ENCODE measurements around the gene CLEC4D.
"Not testable (repeated sequence)": the region's sequence is repeated elsewhere in the genome, so short reads cannot be mapped to it uniquely, and the experiment has no call there.

CLEC4D gene

DNA sequence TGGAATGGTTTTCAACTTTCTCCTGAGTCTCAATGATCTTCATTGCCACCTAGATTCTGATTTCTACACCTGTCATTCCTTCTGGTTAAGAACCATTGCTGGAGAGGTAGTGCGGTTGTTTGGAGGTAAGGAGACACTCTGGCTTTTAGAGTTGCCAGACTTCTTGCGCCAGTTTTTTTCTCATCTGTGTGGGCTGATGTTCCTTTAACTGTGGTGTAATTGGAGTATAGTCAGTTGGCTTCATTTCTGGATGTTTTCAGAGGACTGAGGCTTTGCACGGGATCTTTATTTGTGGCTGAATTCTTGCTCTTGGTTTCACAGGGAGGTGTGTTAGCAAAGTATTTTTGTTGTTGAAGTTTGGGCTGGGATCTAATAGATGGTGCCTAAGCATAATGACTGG is 5.7 kb upstream of the CLEC4D start:
- no peak for TF ChIP-seq POLR2A (IDR thresholded peaks at IDR 0.05; ENCODE audit: low read depth, low read length)
- no peak for DNase-seq (ENCODE audit: insufficient read length, low spot score)
- no peak for FAIRE-seq

- no peak for DNase-seq (ENCODE audit: insufficient read length, low spot score)
- FAIRE-seq, result no peak
- TF ChIP-seq POLR2A (IDR thresholded peaks at IDR 0.05; ENCODE audit: low read depth, low read length), result no peak
These were observed 5.1 kb upstream of the CLEC4D start for GRCh38 chr12:8508223-8508622.

DNA sequence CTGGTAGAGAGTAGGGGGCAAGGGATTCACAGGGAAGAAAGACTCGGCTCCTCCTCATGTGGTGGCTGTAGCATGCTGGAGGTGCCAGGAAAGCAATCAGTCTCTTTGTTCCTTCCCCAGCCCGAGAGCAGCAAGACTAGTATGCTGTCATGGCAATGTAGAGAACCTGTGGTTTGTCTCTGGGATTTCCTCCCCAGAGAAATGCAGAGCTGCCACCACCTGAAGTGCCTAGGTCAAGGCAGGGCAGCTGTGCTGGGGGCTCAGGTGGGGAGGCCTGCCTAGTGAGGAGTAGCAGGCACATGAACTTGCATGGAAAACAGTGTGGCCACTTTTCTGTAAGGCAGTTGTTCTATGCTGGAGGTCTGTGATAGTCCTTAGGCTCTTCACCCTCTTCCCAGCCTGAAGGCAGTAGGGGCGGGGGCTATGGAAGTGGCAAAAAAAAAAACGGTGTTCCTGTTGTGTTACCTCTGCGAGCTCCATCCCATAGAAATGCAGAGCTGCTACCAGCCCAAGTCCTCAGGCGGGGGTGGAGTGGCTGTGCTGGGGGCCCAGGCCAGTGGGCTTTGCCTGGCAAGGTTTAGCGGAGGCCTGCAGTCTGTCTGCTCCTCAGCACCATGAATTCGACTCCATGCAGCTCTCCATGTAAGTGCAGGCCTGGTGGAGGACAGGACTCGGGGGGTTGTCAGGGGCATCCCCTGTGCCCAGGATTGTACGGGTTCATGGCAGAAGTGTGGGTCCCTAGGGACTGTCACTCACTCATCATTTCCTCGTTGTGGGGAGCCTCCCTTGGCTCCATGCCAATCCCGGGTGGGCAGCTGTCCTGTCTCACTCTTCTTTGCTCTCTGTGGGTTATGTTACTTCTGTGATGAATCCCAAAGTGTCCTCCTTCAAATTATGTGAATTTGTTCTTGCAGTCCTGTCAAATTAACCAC is 4.1 kb upstream of the CLEC4D start:
- FAIRE-seq, result no peak
- no peak for DNase-seq (ENCODE audit: insufficient read length, low spot score)
- TF ChIP-seq POLR2A (IDR thresholded peaks at IDR 0.05; ENCODE audit: low read depth, low read length), result no peak

GRCh38 chr12:8517971-8518370 is 4.7 kb downstream of the CLEC4D start:
- no peak for TF ChIP-seq POLR2A (IDR thresholded peaks at IDR 0.05; ENCODE audit: low read depth, low read length)
- no peak for DNase-seq (ENCODE audit: insufficient read length, low spot score)
- FAIRE-seq, result no peak

GRCh38 chr12:8519171-8519570 is 5.9 kb downstream of the CLEC4D start:
- DNase-seq (ENCODE audit: insufficient read length, low spot score) (no peak), FAIRE-seq (no peak)
- no peak for TF ChIP-seq POLR2A (IDR thresholded peaks at IDR 0.05; ENCODE audit: low read depth, low read length)

GRCh38 chr12:8527250-8528130 is 14.2 kb downstream of the CLEC4D start:
- TF ChIP-seq POLR2A (IDR thresholded peaks at IDR 0.05; ENCODE audit: low read depth, low read length), result no peak

GRCh38 chr12:8532045-8532444 is 18.7 kb downstream of the CLEC4D start:
- no peak for TF ChIP-seq POLR2A (IDR thresholded peaks at IDR 0.05; ENCODE audit: low read depth, low read length)
- DNase-seq (ENCODE audit: insufficient read length, low spot score) (no peak), FAIRE-seq (no peak)

More at GRCh38 chr12:8527250-8528130, 14.2 kb downstream of the CLEC4D start:
- DNase-seq (ENCODE audit: insufficient read length, low spot score), result no peak
- no peak for FAIRE-seq

GRCh38 chr12:8537820-8538219 is 24.5 kb downstream of the CLEC4D start:
- DNase-seq (ENCODE audit: insufficient read length, low spot score); FAIRE-seq: not testable (repeated sequence)

DNA sequence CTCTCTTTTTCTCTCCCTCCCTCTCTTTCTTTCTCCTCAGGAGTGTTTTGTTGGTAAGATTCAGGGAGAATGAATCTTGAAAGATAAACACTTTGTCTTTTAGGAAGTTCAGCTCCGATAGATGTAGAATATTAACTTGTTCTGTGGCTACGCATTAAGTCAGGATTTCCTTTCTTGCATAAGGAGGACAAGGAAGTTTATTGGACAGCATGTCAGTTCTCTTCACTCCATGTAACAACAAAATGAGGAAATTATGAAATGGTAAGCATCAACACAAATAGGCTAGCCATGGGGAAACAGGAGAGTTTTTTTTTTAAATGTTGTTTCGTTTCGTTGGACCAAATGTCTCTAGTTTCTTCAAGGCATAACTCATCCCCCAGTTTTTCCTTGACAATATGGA is 27.5 kb downstream of the CLEC4D start, which contains the start of gene CLEC4E:
Gene CLEC4E (minus strand): TSS at position 75 of the 400 bp plus-strand sequence. CDS start 108 bp downstream, outside the sequence.
- not testable (repeated sequence) for FAIRE-seq; DNase-seq (ENCODE audit: insufficient read length, low spot score)

GRCh38 chr12:8541562-8541961 is 28.3 kb downstream of the CLEC4D start:
- no peak for DNase-seq (ENCODE audit: insufficient read length, low spot score)
- no peak for FAIRE-seq
- TF ChIP-seq POLR2A (IDR thresholded peaks at IDR 0.05; ENCODE audit: low read depth, low read length), result no peak

DNA sequence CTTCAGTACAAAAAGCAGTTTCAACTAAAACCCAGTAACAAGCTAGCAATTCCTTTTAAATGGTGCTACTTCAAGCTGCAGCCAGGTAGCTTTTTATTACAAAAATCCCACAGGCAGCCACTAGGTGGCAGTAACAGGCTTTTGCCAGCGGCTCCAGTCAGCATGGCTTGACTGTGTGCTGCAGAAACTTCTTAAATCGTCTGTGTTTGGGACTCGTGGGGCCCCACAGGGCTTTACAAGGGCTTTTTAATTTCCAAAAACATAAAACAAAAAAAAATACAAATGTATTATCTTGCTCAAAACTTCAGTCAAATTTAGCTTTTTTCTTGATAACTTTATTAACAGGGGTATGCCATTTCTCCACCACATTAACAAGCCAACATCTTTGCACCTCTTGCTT is 31.0 kb downstream of the CLEC4D start:
- peak; percentile 72 for FAIRE-seq

DNA sequence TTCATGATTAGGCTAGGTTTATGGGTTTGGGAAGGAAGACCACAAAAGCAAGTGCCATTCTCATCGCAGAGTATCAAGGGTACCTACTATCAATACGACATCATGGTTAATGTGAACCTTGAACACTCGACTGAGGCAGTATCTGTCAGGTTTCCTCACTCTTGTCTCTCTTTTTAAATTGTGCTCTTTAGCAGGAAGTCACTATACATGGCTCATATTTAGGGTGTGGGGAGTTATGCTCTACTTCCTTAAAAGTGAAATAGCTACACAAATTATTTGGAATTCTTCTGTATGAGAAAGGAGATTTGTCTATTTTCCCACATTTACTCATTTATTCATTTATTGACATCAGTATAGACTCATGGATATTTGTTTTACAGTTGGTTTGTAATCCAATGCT is 33.3 kb downstream of the CLEC4D start:
- DNase-seq (ENCODE audit: insufficient read length, low spot score) (no peak), FAIRE-seq (no peak)
- no peak for TF ChIP-seq POLR2A (IDR thresholded peaks at IDR 0.05; ENCODE audit: low read depth, low read length)

More for the DNA sequence above, 31.0 kb downstream of the CLEC4D start:
- DNase-seq (ENCODE audit: insufficient read length, low spot score), result peak; percentile 29
- TF ChIP-seq POLR2A (IDR thresholded peaks at IDR 0.05; ENCODE audit: low read depth, low read length), result no peak

DNA sequence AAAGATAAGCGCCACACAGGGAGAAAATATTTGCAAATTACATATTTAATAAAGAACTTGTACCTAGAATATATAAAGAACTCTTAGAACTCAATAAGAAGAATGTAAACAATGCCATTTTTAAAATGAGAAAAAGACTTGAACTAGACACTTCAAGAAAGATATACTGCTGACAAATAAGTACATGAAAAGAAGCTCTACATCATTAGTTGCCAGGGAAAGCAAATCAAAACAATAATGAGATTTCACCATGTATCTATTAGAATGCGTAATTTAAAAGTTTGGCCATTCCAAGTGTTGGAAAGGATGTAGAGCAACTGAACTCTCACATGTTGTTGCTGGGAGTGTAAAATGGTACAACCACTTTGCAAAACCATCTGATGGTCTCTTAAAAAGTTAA is 34.3 kb downstream of the CLEC4D start:
- DNase-seq (ENCODE audit: insufficient read length, low spot score), result no peak
- FAIRE-seq, result no peak
- TF ChIP-seq POLR2A (IDR thresholded peaks at IDR 0.05; ENCODE audit: low read depth, low read length), result no peak

GRCh38 chr12:8548192-8548591 is 34.9 kb downstream of the CLEC4D start:
- TF ChIP-seq POLR2A (IDR thresholded peaks at IDR 0.05; ENCODE audit: low read depth, low read length), result no peak
- no peak for FAIRE-seq

More at GRCh38 chr12:8548192-8548591, 34.9 kb downstream of the CLEC4D start:
- DNase-seq (ENCODE audit: insufficient read length, low spot score), result no peak
